Activated naive CD8-positive, alpha-beta T cell treated with anti-CD3 and anti-CD28 coated beads, Interleukin-2, amount 10 ng/mL, durations not matched to agents 7 days and 5 days (primary cell): Measurements from ENCODE around the gene GARIN3. TPM values are rescaled to one million over a fixed set of nuclear protein-coding genes. Genes with fewer than 3 reads are reported as not detected.

ENCODE experiments used
- ATAC-seq: fragments of 150-1000 bp; cut with Tn5 transposase; one replicate; pipeline ENCODE4 v1.10.0; 2021; ENCODE audit warnings: low read depth, moderate library complexity
- POLR2A ChIA-PET: fragments of 350-600 bp; sonication (Branson Sonifier 250); formaldehyde crosslinking; loops from one replicate; lab custom pipeline; 2021; ENCODE audit warnings: antibody characterized with exemption; lab: Charles Lee
- DNase-seq: peaks from one replicate; pipeline ENCODE4 v3.0.0; 2021
- H3K27ac Mint-ChIP-seq: one replicate; pipeline ENCODE4 v1.8.0; 2022; ENCODE audit warnings: mild to moderate bottlenecking, mixed read lengths
- H3K27me3 Mint-ChIP-seq: one replicate; pipeline ENCODE4 v1.8.0; 2022; ENCODE audit warnings: mild to moderate bottlenecking, moderate library complexity, mixed read lengths
- H3K36me3 Mint-ChIP-seq: one replicate; pipeline ENCODE4 v1.8.0; 2021; ENCODE audit warnings: mild to moderate bottlenecking, mixed read lengths
- H3K4me1 Mint-ChIP-seq: one replicate; pipeline ENCODE4 v1.8.0; 2021; ENCODE audit warnings: mixed read lengths
- H3K4me3 Mint-ChIP-seq: one replicate; pipeline ENCODE4 v1.8.0; 2022; ENCODE audit warnings: mild to moderate bottlenecking, moderate library complexity, mixed read lengths
- H3K9me3 Mint-ChIP-seq: one replicate; pipeline ENCODE4 v1.8.0; 2021; ENCODE audit warnings: mixed read lengths
- total RNA-seq, 2 experiments: library from RNA; stranded (reverse); gene quantifications; one replicate each; pipeline ENCODE4 v1.2.3, GENCODE V29; 2021

GARIN3 gene
- total RNA-seq, 2 experiments from 2014 or later: not detected

DNA sequence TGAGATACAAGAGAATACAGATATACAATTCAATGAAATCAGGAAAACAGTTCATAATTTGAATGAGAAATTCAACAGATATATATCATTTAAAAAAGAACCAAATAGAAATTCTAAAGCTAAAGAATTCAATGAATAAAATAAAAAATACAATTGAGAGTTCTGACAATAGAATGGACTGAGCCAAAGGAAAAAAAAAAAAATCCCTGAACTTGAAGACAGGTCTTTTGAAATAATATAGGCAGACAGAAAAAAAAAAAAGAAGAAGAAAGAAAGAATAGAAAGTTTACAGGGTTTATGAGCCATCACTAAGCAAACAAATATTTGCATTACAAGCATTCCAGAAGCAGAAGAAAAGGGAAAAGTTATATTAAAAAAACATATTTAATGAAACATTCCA is 44.4 kb downstream of the GARIN3 start:
- Mint-ChIP-seq H3K4me1 (peaks cover 6% of the 10 kb centered on the region), H3K27me3 (no peaks in the 10 kb centered on the region), H3K9me3 (peaks cover 14% of the 10 kb centered on the region), H3K4me3 (no peak overlapping the region), H3K36me3 (peaks cover 47% of the 10 kb centered on the region), H3K27ac (no peak overlapping the region)
- no peak for ATAC-seq
- POLR2A ChIA-PET: no interaction called here
- no peak for DNase-seq

GRCh38 chr5:157120102-157120501 is 46.0 kb downstream of the GARIN3 start:
- H3K9me3 Mint-ChIP-seq: peaks cover 10% of the 10 kb centered on the region
- H3K27me3 Mint-ChIP-seq: no peaks in the 10 kb centered on the region
- H3K4me1 Mint-ChIP-seq: peaks cover 17% of the 10 kb centered on the region
- DNase-seq (no peak), ATAC-seq (no peak)
- H3K27ac Mint-ChIP-seq: no peak overlapping the region
- peaks cover 40% of the 10 kb centered on the region for H3K36me3 Mint-ChIP-seq
- POLR2A ChIA-PET: no interaction called here
- no peak overlapping the region for H3K4me3 Mint-ChIP-seq

GRCh38 chr5:157116483-157116954 is 49.5 kb downstream of the GARIN3 start:
- peak overlapping the region; percentile 85 for H3K27ac Mint-ChIP-seq
- peaks cover 6% of the 10 kb centered on the region for H3K9me3 Mint-ChIP-seq
- DNase-seq: no peak
- H3K4me1 Mint-ChIP-seq: peaks cover 39% of the 10 kb centered on the region
- H3K27me3 Mint-ChIP-seq: no peaks in the 10 kb centered on the region
- POLR2A ChIA-PET: interaction anchor here (0.6 to 2.2 kb wide), 6 partner anchors 11 to 92 kb away, joined by 3 to 24 read pairs (median 4); partner anchors contain the start of gene MED7
- H3K36me3 Mint-ChIP-seq: peaks cover 24% of the 10 kb centered on the region
- H3K4me3 Mint-ChIP-seq: peak overlapping the region; percentile 69
- peak; percentile 50 for ATAC-seq

DNA sequence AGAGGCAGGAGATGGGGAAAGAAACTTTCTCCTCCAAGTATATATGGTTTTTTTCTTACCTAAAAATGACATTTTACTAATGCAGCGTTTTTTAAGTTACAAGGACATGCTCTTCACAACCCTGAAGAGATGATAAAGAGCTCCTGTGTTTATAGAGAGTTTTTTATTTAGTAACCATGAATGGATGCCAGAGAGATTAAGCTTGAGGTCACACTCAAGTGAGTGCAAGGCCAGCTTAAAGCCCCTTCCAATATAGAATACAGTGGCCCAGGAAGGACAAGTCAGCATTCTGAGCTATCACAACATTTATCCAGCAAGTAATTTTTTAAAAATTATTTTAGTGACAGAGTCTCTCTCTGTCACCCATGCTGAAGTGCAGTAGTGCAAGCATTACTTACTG is 50.6 kb downstream of the GARIN3 start:
- Mint-ChIP-seq H3K27me3 (no peaks in the 10 kb centered on the region), H3K27ac (peak overlapping the region; percentile 73), H3K4me3 (peak overlapping the region; percentile 7), H3K9me3 (peaks cover 2% of the 10 kb centered on the region), H3K4me1 (peaks cover 44% of the 10 kb centered on the region), H3K36me3 (peaks cover 16% of the 10 kb centered on the region)
- DNase-seq (no peak), ATAC-seq (no peak)
- POLR2A ChIA-PET: interaction anchor here (0.7 to 2.2 kb wide), 4 partner anchors 11 to 91 kb away, joined by 3 to 24 read pairs (median 4); partner anchors contain the start of gene MED7

DNA sequence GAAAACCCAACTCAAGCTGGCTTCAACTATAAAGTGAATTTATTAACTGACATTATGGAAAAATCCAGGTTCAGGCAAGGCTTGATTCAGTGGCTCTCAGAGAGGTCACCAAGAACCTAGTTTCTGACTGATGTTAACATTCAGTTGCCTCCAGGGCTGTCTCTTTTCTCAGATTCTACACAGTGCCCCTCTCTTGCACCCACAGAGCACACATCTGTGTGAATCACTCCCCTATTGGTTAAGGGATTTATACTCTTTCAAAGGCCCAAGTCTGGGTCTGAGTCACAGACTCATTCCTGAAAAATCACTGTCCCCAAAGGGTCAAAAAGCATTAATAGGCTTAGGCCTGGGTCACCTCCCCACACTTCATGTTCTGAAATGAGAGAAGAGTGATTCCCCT is 51.1 kb downstream of the GARIN3 start:
- Mint-ChIP-seq H3K27ac (peak overlapping the region; percentile 73), H3K27me3 (no peaks in the 10 kb centered on the region), H3K9me3 (peaks cover 2% of the 10 kb centered on the region), H3K4me1 (peaks cover 47% of the 10 kb centered on the region), H3K4me3 (peak overlapping the region; percentile 7), H3K36me3 (peaks cover 14% of the 10 kb centered on the region)
- POLR2A ChIA-PET: interaction anchor here (2.2 kb wide), 1 partner anchor 28 kb away, joined by 24 read pairs; the partner anchor contains the start of gene MED7
- DNase-seq (no peak), ATAC-seq (no peak)

- no peak for ATAC-seq
- Mint-ChIP-seq H3K27me3 (no peaks in the 10 kb centered on the region), H3K27ac (peak overlapping the region; percentile 93), H3K36me3 (peaks cover 17% of the 10 kb centered on the region), H3K4me3 (peak overlapping the region; percentile 76), H3K9me3 (no peaks in the 10 kb centered on the region), H3K4me1 (peaks cover 54% of the 10 kb centered on the region)
- DNase-seq: no peak
- POLR2A ChIA-PET: interaction anchor here (0.6 to 0.7 kb wide), 5 partner anchors 18 to 453 kb away, joined by 3 to 8 read pairs (median 3); no protein-coding TSS in a partner anchor
These were observed 53.1 kb downstream of the GARIN3 start for GRCh38 chr5:157113002-157113401.

Other genes with a start within 250 kb of the GARIN3 start
- 1 to 10 TPM; 3.7 to 4.9 TPM for gene TIMD4, start 203.0 kb downstream of the GARIN3 start, total RNA-seq
- gene HAVCR1, start 107.1 kb downstream of the GARIN3 start, total RNA-seq: 1 to 10 TPM; 3.4 to 4.1 TPM
- 10 to 100 TPM; 73.8 to 76.9 TPM for gene HAVCR2, start 57.2 kb downstream of the GARIN3 start, total RNA-seq
- gene MED7, start 23.4 kb downstream of the GARIN3 start, total RNA-seq: 10 to 100 TPM; 15.3 to 15.5 TPM
- 100 to 1,000 TPM; 313 to 324 TPM for gene ITK, start 14.6 kb upstream of the GARIN3 start, total RNA-seq
- 100 to 1,000 TPM; 458 to 480 TPM for gene CYFIP2, start 99.9 kb upstream of the GARIN3 start, total RNA-seq